Ishikawa (cell line): ENCODE measurements around the gene NR1H2.
A peak's percentile ranks its signal among the peaks of the same experiment; 100 is the strongest.

Experiments used
- CEBPB ChIP-seq: IDR thresholded peaks from 2 replicates; pipeline ENCODE4 v1.6.1; 2012
- CREB1 ChIP-seq: IDR thresholded peaks from 2 replicates; pipeline ENCODE4 v1.6.1; 2012; ENCODE audit warnings: low read depth
- EGR1 ChIP-seq: IDR thresholded peaks from 2 replicates; pipeline ENCODE4 v1.6.1; 2012
- MAX ChIP-seq: IDR thresholded peaks from 2 replicates; pipeline ENCODE4 v1.6.1; 2012
- NFIC ChIP-seq: IDR thresholded peaks from 2 replicates; pipeline ENCODE4 v1.6.1; 2012
- RAD21 ChIP-seq: IDR thresholded peaks from 2 replicates; pipeline ENCODE4 v1.6.1; 2012; ENCODE audit warnings: low read depth
- USF1 ChIP-seq: IDR thresholded peaks from 2 replicates; pipeline ENCODE4 v1.6.1; 2012

GRCh38 chr19:50328224-50328872 lies 47.9 kb upstream of the NR1H2 start:
- TF ChIP-seq MAX = peak; percentile 81; the same call in 1 of the 2 replicates
- no peak for TF ChIP-seq CREB1
- no peak for TF ChIP-seq RAD21
- TF ChIP-seq EGR1 = no peak; the same call in 1 of the 2 replicates
- no peak for TF ChIP-seq NFIC
- TF ChIP-seq CEBPB = no peak
- TF ChIP-seq USF1 = no peak
